Activated gamma-delta T cell (primary cell): ENCODE measurements around the gene PRKCA.

ENCODE experiments used
- DNase-seq: peaks from one replicate; lab custom pipeline; 2025; lab: John Stamatoyannopoulos, UW

PRKCA gene

DNA sequence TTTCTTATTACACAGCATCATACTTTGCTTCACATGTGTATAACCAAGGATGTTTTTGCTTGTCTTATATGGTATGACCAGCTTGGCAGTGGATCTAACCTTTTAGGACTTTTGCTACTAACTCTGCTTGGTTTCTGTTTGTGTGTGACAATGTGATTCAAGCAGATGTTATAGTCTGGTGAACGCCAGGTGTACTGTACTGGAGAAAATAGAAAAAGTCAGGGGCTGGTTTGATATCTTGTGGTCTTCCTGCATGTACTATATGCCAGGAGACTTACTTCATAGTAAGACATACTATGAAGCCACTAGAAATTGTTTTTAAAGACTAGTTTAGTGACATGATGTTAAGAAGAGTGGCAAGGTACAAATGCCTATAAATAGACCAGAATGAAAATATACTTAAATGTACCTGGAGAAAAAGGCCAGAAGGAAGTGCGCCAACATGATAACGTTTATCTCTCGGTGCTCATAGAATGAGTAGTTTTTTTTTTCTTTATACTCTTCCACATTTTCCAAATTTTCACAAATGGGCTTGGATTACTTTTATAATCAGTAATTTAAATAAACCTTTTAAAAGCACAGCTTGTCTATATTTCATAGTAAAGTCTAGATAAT is 112.3 kb downstream of the PRKCA start:
- no peak for DNase-seq

DNA sequence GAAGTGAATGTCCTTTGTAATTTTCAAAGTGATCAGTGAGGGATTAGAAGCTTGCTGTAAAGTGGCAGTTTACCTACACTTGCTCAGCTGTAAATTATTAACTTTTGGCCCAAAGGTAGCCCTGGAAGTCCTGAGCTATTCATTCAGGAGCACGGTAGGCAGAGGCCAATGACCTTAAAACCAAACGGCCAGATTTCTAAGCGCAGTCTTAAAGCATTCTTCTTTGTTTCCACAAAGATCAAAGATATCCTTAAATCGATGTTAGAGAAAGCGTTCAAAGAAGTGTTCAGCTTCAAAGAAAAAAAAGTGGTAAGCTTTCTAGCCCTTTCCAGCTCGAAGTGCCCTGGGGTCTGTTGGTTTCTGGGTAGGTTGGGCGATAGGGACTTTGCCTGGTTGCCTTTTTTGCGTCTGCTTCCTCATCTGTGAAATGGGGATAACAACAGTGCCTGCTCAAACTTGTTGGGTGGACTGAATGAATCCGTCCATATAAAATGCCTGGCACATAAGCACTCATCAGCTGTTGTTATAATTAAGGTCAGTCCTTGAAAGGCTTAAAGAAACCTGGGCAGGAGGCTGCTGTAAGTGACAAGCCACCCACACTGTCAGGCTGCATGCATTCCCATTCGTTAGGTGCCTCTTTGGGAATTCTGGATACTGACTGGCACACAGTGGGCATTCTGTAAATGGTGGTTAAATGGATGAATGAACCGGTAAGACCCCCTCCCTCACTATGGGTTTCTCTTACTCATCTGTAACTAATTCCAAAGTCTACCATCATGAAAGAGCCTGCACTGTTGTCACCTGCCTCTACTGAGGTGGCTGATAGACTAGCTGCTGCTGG is 113.2 kb downstream of the PRKCA start:
- no peak for DNase-seq

- no peak for DNase-seq
These were observed 114.0 kb downstream of the PRKCA start for GRCh38 chr17:66416207-66416940.

- no peak for DNase-seq
These were observed 114.9 kb downstream of the PRKCA start for GRCh38 chr17:66417300-66417719.

DNA sequence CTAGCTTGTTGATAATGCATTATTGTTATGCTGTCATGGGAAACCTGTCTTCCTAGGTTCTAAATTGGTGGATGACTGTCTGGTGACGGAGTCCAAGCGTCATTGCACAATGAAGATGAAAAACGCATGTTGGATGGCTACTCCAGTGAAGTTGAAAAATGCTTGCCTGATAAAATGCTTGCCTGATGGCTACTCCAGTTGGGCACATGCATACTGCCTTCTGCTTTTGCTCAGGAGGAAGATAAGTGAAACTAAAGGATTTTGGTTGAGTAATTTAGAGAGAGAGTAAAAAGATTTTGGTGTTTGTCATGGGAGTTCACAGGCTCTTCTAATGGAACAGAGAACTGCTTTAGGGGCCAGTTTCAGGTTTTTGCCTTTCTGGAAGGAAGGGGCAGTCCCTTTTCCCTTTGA is 118.6 kb downstream of the PRKCA start:
- DNase-seq: no peak

GRCh38 chr17:66422186-66422585 is 119.8 kb downstream of the PRKCA start:
- no peak for DNase-seq

DNA sequence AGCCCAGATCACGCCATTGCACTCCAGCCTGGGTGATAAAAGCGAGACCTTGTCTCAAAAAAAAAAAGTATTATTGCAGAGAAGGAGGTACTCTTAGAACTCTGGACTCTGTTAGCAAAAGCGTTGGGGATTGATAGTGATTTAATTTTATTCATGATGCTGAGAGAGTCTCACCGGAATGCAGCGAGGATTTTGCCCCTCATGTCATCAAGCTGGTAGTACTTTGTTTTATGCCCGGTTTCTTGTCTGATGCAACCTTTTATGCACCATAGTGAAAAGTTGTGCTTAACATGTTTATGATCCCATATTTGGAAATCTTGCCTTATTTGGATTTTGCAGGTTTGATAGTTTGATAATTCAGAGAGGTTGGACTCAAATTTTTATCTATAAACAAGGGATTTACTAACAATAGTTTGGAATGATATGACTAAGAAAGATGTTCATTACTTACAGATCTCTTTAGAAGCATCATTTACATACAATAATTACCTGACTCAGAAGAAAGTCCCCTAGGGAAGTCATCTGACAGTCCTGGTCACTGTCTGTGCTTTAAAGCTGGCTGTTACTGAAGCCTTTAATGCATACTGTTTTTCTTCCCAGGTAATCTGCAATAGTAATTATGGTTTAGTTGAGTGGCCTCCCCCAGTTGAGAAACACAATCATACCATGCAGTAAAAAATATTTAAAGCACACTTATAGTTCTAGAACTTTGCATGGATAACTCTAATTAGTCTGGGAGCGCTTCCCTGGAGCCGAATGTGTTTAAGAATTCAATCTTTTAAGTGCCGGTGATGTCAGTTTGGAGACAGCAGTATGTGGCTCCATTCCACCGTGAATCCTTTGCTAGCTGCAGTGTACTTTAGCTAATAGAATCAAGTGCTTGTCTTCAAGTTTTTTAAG is 120.9 kb downstream of the PRKCA start:
- no peak for DNase-seq

DNA sequence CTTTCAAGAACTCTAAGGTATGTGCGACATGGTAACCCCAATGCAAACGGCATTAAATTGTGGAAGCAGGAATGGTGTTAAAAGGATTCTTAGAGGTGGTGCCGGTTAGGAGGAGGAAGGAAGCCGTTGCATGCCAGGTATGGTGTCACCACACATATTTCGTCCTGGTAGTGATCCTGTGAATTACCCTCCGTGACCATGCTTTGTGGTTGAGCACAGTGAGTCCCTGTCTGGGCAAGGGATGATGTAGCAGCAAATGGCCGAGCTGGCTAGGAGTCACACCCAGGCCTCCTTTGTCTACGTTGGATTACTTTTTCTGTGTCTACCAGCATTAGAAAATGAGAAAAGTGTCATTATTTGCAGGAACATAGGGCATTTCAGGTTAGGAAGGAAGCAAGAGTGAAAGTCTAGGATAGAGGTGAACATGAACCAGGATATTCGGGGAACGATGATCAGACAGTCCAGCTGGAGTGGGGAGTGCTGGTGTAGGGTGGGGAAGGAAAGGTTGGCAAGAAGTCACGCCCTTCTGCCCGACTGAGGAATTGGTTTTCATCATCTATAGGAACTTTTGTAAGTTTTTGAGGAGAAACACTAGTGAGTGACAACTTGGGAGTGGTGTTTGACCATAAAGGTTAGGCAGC is 123.5 kb downstream of the PRKCA start:
- DNase-seq: no peak

DNA sequence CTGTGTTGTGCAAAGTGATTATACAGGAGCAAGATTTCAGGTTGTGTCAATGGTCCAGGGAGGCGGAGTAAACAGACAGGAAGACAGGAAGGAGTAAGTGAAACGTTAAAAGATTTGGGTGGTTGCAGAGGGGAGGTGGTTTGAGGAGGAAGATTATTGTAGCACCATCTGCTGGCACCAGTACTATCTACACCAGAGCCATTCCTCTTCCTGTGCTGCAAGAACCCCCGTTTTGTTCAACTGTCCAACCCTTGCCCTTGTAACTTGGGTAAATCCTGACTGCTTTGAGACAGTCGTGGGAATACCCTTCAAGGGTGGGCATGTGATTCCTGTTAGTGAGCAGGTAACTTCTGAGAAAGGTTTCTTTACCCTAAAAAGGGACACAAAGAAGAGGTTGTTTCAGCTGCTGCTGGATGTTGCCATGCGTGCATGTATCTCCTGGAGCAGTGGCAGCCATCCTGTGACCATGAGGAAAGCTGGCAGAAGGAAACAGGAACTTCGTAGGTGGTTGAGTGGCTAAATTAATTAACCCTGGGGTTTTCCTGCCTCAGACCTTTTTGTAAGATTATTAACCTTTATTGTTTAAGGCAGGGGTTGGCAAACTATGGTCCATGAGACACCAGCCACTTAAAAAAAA is 124.1 kb downstream of the PRKCA start:
- DNase-seq: no peak

GRCh38 chr17:66427134-66427533 is 124.7 kb downstream of the PRKCA start:
- no peak for DNase-seq

DNA sequence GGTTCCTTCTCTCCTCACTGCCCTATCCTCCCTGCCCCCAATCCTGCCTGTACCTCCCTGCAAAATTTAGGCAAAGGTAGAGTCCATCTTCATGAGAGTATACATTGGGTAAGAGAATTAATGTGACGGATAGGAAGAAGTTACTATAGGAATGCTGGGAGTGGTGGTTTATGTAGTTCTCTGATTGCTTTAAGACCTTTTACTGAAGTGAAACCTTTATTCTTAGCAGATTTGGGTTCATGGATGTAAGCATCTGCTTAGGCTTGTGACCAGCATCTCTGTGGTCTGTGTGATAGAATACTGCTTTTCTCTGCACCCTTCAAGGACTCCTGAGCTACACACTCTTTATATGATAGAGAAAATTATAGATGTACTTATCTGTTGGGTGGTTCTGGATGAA is 127.3 kb downstream of the PRKCA start:
- DNase-seq: no peak

DNA sequence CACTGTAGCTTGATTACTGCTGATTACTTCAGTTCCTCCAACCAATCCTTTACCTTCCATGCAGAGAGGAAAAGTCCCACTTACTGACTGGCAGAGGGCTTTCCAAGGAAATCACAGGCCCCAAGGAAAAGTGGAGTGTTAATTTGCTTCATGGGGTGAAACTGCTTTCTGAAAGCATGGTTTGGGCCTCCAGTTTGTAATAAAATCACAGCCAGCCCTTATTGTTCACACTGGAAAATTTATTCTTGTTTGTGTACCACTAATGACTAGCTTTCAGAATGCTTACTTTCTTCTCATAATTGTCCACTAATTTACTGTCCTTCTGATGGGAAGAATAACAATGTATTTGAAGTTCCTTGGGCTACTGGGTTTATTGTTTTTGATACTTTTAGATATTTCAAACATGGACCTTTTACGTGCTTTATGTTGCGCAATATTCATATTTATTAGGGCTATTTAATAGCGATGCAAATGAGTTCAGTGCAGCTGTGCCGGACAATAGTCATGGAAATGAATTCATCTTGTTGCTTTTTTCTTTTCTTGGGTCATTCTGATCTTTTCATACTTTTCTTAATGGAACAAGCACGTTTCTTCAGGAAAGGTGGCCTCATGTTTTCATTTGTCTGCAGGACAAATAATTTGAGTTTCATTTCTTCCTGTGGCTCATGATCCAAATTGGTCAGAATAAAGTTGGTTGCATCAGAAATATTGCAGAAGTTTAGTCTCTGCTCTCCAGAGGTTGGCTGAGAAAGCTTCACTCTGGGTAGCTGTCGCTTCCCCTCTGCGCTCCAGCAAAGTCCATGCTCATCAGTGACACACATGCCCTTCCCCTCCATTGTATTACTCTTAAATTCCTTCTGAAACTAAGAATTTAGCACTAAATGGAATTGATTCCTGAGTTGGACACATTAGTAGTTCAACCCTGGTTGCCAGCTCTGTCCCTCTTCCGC is 128.7 kb downstream of the PRKCA start:
- no peak for DNase-seq

DNA sequence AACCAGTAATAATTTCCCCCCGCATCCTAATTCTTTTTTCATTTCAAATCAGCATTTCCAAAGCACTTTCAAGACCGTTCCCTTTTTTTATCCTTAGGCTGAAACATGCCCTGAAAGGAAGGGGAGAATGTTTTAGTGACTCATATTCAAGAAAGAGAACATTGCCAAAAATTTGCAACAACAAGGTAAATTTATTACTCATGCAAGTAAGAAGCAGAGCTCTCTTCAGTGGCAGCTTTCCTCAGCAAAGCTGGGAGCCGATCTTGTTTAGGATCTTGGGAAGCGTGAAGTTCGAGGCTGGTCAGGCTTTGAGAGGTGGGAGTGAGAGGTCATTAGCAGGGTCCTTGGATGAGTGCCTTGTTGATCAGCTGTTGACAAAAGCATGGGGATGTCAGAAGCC is 129.5 kb downstream of the PRKCA start:
- no peak for DNase-seq

- no peak for DNase-seq
These were observed 130.1 kb downstream of the PRKCA start for GRCh38 chr17:66432411-66432957.

DNA sequence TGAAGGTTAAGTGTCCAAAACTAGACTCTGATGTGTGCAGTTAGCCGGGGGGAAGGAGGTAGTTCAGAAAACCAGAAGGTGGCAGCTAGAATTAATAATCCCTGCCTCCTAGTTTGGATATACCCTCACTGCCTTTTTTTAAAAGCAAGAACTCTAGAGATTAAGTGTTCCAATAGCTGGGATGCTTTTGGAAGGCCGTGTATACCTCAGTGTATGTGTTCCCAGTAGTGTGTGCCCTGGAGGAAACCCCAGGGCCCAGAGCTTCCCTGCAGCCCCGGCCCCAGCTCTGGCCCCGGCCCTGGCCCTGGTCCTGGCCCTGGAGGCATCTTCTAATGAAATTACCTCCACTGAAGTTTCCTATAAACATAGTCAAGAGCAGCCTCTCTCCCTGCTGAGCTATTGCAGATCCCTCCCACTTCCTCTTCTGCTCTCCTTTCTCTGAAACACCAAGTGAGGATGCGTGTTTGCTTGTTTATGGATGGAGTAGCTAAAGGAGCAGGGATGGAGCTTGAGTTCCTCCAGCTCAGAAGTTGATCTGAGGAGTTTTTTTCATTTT is 130.7 kb downstream of the PRKCA start:
- DNase-seq: no peak

DNA sequence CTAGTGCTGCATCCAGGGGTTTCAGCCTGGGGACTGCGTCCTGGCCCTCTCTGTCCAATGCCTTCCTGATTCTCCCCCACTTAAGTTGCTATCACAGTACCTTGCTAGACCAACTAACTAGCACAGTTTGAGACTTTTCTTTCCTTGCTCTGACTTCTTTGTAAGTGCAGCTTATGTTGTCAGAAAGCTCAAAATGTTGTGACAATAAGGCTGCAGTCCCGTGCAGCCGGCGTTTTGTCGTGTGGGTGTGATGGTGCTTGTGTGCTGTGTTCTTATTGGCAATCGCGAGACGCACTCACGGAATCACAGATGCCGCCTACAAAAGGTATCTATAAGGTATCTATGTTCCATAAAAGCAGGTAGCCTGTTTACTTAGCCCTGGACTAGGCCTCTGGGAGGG is 132.8 kb downstream of the PRKCA start:
- no peak for DNase-seq

DNA sequence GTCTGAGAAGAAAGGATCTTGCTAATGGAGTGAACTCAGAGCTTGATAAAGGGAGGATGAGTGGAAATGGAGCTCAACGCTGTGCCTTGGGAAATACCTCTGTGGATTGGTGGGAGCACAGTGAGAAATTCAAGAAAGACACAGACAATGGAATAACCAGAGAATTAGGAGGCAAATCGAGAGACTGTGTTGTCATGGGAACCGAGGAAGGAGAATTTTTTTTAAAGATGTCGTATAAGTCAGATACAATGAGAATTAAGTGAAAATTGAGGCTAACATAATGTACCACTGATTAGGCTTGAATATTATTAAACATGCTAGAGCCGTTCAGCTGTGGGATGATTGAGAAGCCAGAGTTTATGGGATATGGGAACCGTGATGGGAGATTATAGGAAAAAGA is 134.2 kb downstream of the PRKCA start:
- DNase-seq: no peak

- no peak for DNase-seq
These were observed 135.1 kb downstream of the PRKCA start for GRCh38 chr17:66437476-66438026.

DNA sequence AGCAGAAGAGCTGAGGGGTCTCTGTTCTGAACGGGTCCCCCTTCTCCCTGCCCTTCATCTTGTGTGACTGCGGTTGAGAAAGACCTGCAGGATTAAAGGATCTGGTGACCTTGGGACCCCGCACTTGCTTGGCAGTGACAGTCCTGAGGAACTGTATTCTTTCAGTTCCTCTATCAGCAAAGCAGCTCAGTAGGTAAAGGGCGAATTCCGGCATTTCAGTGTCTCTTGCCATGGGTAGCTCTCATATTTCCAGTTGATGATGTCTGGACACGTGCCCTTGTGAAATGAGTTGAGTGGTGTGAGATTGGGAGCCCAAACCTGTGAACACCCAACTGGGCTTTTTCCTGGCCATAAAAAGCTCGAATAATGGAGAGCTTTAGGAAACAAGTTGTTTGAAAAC is 135.7 kb downstream of the PRKCA start:
- no peak for DNase-seq
